Measurements from ENCODE around the gene PLXNA4.

PLXNA4 gene

DNA sequence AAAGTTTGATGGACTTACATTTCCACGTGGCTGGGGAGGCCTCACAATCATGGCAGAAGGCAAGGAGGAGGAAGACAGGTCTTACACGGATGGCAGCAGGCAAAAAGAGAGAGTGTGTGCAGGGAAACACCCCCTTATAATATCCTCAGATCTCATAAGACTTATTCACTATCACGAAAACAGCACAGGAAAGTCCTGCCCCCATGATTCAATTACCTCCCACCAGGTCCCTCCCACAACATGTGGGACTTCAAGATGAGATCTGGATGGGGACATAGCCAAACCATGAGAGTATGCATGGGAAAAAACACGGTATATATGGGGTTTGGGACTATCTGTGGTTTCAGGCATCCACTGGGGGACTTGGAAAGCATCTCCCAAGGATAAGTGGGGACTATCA lies 78.0 kb downstream of the PLXNA4 start:
- DNase-seq, result no peak

DNA sequence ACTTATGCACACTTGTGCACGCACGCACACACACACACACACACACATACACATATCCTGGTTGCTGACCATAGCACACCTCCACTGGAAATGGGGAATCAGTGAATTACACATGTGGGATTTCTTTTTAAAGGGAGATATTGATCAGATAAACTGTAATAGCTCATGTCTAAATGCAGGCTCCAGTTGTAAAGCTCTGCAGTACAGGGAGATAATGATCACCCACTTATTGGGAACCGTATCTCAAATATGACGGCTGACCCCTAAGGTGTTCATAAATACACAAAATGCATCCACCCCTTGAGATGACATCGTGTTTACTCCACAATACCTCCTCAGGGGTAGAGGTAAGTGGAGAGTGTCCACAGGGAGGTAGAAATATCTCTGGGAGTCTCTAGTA lies 79.2 kb downstream of the PLXNA4 start:
- DNase-seq, result no peak

DNA sequence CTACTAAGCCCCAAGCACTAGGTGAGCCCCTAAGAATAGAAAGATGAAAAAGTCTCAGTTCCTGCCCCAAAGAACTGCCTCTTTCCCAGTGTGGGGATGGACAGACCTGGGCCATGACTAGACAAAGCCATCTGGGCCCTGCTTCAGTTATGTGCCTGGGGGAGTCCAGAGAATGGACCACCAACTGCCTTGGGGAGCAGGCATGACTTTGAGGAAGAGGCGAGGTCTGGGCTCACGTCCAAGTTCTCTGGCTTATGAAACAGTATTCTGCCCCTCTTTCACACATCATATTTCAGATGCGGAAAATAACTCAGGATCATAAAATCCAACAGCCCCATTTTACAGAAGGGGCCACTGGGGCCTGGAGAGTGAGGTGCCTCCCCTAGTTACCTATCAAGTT lies 80.3 kb downstream of the PLXNA4 start:
- DNase-seq, result no peak

DNA sequence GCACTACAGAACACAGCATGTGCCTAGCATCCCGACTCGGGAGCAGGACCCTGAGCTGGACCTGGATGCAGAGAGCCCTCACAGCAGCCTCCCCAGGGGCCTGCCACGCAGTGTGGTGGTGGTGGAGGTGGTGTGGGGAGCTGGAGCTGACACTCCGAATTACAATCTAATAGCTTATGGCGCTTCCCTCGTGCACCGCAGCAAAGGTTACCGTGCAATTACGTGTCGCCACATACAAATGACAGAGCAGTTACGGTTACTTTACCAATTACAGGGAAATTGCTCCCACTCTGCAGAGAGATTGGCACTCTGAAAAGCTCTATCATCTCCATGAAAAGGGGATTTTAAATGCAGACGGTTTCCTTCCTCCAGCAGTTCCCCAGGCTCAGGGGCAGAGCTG lies 81.8 kb downstream of the PLXNA4 start:
- no peak for DNase-seq

DNA sequence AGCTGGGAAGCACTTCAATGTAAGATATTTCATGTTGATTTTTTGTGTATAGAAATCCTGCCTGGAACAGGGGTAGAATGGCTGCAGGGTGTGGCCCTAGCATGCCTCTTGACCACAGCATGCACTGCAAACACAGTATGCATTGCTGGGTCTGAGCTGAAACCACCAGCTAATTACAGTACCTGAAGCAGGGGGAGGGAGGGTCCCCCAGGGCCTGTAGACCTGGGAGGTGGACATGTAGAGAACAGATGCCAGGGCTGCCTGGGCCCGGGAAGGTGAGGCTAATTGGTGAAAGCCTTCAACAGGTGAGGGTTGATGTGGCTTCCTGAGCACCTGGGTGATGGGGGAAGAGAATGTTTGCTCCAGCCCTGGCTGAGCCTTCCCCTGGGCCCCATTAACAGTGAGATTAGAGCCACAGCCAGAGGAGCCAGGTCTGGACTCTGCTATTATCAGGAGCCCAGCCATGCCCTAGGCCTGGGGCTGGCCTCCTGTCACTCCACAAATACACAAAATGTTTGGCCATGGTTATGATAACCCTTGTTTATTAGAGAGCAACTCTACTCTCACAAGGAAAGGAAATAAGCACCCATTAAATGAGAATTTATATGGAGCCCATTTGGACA lies 83.3 kb downstream of the PLXNA4 start:
- DNase-seq, result no peak

DNA sequence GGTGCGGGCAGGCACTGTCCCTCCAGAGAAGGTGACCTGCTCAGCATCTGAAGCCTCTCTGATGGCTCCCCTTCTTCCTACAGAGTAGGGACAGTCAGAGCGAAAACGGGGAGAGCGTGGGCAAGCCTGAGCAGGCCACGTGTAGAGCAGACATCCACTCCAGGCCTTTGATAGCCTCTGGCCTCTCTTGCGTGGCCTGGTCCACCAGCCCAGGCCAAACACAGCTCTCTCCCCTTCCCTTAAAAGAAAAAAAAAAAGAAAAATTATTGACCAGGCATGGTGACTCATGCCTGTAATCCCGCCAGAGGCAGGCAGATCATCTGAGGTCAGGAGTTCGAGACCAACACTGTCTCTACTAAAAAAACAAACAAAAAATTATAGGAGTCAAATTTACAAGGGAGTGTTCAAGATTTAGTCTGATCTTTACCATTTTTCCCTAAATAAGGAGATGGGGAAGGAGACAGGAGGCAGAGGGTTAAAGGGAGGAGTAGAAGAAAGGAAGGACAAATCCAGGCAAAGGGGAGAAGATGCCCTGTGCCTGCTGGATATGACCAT lies 84.8 kb downstream of the PLXNA4 start:
- no peak for DNase-seq

DNA sequence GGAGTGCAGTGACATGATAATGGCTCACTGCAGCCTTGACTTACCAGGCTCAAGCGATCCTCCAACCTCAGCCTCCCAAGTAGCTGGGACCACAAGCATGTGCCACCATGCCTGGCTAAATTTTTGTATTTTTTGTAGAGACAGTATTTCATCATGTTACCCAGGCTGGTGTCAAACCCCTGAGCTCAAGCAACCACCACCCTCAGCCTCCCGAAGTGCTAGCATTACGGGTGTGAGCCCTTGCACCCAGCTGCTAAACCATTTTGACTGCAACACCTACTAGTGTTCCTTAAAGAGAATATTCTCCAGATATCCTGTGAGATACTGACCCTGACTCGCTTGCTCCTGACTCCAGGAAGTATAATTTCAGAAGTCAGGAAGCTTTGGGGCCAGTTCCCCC lies 85.8 kb downstream of the PLXNA4 start:
- no peak for DNase-seq

DNA sequence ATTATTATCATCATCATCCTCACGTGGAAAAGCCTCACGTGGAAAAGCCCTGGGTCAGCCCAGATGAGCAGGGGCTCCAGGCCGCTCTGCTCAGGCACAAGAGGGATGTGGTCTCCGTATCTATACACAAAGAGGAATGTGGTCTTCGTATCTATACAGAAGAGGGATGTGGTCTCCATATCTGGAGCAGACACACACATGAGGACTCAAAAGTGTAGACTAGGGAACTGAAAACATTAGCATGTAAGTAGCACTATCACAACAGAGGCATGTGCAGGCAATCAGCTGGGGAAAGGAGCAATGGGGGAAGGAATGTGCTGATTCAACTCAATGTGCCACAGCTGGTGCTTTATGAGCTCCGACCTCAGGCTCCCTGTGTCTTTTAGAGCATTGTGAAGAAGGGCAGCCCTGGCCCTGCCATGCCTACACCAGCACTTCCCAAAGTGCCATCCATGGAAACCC lies 86.5 kb downstream of the PLXNA4 start:
- DNase-seq, result no peak

DNA sequence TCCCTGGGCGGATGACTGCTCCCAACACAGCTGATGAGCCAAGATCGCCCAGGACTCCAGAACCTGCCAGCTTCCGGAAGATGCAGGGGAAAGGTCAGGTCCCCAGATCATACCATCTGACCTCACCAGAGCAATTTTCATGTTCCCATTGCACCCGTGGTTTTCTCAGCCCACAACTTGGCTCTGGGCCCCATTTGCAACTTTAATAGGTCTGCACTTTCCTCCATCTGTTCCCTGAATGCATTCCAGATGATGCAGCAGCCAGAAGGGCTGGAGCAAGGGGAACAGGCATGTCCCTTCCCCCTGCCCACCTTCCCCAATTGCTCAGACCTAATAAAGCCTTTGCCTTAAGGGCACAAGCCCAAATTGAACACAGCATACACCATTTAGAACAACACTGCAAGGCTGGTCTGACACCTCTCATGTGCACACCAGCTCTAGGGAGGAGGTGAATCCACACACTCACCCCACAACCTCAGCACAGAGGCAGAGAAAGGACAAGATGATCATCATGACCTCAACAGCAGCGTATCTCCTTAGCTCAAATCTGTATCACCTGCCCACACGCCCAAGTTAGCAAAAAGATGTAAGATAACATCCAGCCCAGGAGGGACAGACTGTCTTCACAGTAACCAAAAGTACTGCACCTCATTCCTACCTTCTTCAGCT lies 87.5 kb downstream of the PLXNA4 start:
- DNase-seq, result no peak

DNA sequence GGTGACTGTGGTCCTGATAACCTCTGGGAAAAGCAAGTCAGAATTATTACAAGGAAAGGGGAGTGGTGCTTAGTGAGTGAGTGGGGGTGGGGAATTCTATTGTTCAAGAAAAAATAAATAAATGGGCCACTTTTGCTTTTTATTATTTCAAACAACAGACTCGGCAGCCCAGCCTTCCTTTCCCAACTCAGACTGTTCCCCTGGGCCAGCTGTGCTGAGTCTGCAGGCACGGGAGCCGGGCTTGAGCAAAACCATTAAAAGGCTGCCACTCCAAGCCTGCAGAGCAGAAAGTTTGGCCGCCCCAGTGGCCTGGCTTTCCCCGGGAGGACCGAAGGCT lies 90.0 kb downstream of the PLXNA4 start:
- DNase-seq, result no peak

DNA sequence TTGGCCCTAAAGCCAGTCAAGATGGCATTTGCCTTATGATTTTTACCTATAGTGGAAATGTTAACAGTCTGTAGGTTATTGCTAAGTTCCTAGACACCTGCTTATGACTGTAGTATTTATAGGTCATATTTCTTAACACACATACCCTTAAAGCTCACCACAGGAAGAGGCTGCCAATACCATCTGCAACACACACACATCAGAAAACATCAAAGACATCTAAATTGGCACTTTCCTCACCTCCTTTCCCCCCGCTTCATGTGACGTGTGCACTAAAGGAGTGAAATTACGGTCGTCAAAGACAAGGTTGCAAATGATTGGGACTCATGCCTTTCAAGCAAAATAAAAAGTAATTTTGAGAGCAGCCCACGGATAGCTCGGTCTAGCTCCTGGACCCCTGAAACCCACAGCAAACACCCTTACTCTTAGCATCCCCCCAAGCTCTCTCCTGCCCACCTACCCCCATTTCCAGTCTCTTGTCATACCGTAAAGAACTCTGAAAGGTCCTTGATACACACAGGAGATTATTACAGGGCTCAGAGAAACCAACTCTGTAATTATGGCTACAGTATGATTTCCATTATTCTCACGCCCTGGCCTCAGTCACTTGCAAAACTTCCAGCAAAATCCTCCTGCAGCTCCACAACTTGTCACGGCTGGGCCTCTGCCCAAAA lies 90.5 kb downstream of the PLXNA4 start:
- no peak for DNase-seq

DNA sequence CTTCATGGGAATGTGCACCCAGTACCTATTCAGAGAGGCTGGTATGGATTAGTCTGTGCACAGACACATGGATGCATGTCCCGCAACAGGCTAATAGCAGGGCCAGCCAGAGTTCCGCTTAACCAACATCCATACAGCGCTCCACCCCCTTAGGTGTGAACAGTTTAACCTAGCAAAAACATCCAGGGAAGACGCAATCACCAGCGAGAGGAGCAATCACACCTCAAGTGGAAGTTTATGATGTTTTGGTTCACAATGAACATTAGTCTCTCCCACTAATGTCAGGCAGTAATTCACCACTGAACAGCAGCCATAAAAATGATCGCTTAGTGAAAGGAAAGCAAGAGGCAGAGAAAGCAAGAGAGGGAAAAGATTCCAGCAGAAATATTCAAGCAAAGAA lies 91.1 kb downstream of the PLXNA4 start:
- DNase-seq, result no peak

DNA sequence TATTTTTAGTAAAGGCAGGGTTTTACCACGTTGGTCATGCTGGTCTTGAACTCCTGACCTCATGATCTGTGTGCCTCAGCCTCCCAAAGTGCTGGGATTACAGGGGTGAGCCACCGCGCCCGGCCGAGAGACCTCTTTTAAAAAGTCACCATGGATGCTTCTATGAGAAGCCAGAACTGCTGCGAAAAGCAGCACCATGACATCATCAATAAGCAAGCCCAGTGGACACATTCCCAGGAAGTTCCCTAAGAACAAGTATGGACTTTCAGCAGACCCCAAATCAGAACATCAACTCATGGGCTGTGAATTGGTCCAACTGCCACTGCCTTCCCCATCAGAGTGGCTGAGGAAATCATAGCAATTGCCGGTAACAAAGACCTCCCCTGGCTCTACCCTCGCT lies 93.4 kb downstream of the PLXNA4 start:
- no peak for DNase-seq

DNA sequence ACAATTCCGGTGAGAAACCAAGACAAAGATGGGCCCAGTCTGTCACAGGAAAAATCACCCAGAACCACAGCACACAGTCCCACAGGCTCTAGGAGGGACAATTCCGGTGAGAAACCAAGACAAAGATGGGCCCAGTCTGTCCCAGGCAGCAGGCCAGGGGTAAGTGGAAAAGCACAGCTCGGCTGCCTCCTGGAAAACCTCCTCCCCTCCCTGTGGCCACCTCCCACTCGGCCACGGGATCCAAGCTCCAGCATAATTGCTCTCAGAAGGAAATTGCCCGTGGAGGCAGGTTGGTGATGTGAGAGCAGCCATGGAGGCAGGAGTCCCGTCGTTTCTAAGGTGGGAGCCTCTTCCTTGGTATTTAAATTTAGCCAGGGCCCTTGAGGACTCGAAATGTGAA lies 95.7 kb downstream of the PLXNA4 start:
- no peak for DNase-seq

DNA sequence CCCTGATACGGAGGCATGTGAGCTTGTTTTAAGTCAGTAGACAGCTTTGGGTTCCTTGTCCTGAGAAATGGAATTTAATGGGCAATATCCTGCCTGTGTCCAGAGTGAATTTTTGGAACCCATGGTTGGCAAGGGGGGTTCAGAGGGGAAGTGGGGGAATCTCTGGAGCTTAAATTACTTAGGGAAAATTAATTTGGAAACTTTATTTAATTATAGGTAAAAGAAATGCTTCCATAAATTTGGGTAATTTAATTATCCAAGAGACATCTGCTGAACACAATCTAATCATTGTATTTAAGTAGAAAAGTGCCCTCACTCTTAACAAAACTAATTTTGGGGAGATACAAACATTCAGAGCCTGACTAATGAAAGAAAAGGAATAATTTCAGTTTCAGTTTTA lies 99.7 kb downstream of the PLXNA4 start:
- DNase-seq, result no peak

DNA sequence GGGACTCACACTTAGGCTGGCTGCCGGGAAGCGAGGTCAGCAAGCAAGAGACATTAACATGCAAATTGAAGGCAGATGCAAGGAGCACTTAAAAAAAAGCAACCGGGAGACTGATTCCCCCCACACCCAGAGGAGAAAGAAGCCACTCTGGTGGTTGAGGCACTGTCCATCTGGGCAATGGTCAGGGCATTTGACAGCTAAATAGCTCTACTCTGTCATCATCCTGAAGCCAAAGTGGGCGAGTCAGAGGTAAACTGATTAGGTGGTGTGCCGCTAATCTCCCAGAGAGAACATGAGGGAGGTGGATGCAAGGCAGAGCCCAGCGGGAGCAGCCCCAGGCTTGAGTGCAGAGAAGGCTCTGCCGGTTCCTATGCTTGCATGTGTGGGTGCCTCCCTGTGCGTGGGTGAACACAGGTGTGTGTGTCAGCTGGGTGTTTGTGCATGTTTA lies 100.6 kb downstream of the PLXNA4 start:
- no peak for DNase-seq

DNA sequence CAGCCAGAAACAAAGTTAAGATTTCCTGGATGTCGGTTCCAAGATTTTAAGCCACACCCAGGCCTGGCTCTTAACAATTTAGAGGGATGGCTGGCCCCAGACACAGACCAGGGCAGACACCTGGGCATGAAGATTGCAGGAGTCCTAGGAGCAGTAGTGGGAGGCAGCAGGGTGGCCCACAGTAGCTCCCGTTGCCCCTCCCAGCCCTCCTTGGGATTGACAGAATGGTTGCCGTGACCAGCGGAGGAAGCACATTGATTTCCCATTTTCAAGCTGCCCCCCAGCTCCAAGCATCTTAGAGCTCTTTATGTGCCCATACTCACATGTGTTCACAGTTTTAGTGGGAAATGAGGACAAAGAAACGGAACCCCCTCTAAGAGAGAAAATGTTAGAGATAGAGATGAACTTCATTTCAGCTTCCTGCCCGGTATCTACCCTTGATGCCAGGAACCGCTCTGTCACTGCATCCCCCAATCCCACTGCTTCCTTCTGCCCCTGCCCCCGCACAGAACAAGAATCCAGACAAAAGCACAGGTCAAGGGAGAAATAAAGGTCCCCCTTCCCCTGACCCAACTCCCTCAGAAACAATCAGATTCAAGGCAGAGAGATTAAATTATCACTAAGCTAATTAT lies 101.1 kb downstream of the PLXNA4 start:
- no peak for DNase-seq

DNA sequence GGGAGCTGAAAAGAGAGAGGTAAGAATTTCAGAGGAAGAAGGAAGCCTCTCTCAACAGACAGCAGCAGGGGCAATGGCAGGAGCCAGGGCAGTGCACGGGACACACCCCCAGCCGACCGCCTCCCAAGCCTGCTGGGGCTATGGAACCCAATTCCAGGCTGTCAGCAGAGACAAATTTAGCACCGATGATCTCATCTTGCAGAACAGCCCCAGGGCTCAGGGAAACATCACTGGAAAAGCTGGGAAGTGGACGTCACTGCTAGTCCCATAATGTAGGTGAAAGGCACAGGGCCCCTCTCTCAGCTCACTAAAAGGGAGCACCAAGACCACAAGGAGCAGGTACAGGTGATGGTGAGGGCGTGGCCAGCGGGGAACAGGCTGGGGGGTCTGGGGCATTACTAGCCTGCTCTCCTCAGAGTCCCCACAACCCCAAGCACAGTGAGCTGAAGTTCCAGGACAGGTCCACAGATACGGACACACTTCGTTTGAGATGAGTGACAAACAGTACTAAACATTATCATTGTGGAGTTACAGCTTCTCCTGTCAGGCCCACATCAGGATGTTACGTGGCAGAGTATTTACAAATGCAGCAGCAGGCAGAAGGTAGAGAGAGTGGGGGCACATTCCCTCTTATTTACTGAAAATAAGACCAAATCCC lies 103.7 kb downstream of the PLXNA4 start:
- no peak for DNase-seq

DNA sequence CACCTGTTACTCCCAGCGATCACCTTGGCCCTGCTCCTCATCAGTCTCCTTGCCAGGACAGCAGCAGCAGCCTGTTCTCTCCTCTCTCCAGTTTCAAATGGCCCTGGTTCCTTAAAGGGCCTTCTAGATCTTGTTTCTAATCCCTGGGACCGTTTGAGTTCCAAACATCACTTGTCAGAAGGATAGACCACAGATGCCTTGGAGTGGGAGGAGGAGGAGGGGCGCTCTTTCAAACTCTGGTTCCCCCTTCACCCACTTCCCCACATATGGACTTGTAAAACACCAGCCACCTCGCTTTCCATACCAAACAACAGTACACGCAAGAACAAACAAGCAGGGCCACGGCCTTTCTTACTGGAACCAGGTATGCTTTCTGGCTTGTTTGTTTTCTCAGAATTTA lies 104.8 kb downstream of the PLXNA4 start:
- no peak for DNase-seq

DNA sequence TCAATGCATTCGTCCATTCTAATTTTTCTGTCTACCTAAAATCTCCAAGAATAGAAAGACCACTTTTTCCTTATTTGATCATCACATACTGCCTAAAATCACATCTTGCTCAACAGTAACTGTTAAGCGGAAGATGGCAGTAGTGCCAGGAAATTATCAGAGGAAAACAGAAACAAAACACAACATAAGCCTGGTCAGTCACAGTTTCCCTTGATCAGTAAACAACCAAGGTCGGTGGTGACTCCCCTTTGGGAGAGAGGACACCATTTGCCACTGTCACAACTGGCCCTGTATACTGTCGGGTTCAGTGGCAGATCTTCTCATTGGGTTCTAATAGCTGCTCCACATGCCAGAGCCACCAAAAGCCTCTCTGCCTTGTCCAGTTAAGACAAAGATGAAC lies 106.6 kb downstream of the PLXNA4 start:
- DNase-seq, result no peak

DNA sequence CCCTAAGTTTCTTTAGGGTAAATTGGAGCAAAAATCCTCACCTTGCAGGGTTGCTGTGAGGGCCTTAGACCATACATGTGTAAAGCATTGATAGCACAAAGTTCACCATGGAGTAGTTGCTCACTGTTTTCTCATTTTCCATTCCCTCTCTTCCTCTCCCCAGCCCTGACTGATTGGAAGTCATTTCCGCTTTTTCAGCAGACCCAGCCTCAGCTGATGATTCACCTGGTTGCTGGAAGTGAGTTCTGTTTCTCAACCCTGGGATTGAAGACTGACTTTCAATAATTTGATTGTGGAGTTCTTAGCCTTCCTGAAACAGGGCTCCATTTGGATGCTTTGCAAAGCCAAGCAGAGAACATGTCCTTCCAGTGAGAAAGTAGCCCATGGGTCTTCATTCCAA lies 107.0 kb downstream of the PLXNA4 start:
- no peak for DNase-seq

DNA sequence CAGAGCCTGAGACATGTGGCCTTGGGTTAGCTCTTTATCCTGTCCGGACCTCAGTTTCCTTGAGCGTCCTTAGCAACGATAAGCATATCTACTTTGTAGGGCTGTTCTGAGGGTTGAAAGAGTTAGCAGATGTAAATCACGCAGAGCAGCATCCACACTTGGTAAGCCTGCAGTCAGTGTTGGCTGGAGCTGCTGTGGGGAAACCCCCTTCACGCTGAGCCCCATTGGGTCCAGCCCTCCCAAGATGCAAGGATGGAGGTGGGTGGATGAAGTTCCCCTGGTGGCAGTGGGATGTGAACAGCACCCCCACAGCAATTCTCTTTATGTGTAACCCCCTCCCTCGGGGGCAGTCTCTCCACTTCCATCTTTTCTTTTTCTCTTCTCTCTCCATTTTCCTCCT lies 109.9 kb downstream of the PLXNA4 start:
- no peak for DNase-seq

DNA sequence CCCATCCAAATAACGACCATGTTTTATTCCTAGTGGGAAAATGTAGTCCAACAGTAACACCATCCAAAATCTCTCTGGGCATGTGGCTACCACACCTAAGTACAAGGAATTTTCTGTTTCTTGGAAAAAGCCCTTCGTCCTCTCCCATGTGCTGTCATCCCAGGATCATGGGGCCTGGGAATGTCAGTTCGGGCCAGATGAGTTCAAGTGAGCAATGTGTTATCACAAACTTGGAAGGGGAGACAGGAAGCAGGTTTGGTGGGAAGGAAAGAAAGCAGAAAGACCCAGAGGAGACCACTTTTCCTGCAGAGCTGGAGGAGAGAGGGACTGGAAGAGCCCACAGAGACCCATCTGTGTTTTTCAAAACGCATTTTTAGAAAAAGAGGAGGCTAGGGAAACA lies 110.8 kb downstream of the PLXNA4 start:
- DNase-seq, result no peak
